Smooth muscle cell of bladder (primary cell): ENCODE measurements around the gene BAX. TPM values are rescaled to one million over a fixed set of nuclear protein-coding genes. Genes with fewer than 3 reads are reported as not detected.

Experiments
- total RNA-seq: library from RNA; depleted of rRNA; stranded (reverse); fragments of >200 nt; gene quantifications from 2 replicates; pipeline ENCODE4 v1.2.3, GENCODE V29; 2014

The BAX gene
- total RNA-seq, result 77.2 and 141 TPM in 2 replicates

GRCh38 chr19:48954595-48955307, at the start of gene BAX:
Gene BAX (plus strand): TSS chr19:48954875. CDS start chr19:48954929, 54 bp downstream.

GRCh38 chr19:48933382-48933932, 21.2 kb upstream of the BAX start, which contains the start of gene DHDH:
Gene DHDH (plus strand): TSS chr19:48933699. CDS start chr19:48933722, 23 bp downstream.

GRCh38 chr19:48965040-48965805, 10.5 kb downstream of the BAX start, which contains the start of gene FTL:
Gene FTL (plus strand): TSS chr19:48965309. CDS start chr19:48965508, 199 bp downstream.

GRCh38 chr19:48993175-48994034, 38.7 kb downstream of the BAX start, which contains the start of the genes GYS1 and RUVBL2:
Gene GYS1 (minus strand): TSS chr19:48993309. CDS start chr19:48993112, 197 bp downstream.
Gene RUVBL2 (plus strand): TSS chr19:48993887. CDS start chr19:48993912, 25 bp downstream.

Other genes starting within 250 kb of the BAX start
- gene MAMSTR, start 235.2 kb upstream of the BAX start, total RNA-seq, result 0.28 TPM in 2 replicates
- 1.3 and 2.3 TPM in 2 replicates for gene RASIP1, start 214.3 kb upstream of the BAX start, total RNA-seq
- gene IZUMO1, start 208.0 kb upstream of the BAX start, total RNA-seq, result not detected in 2 replicates
- 0.28 TPM in 2 replicates for gene FUT1, start 202.2 kb upstream of the BAX start, total RNA-seq
- 0.14 and 0.28 TPM in 2 replicates for gene FGF21, start 199.4 kb upstream of the BAX start, total RNA-seq
- 26.6 and 28.4 TPM in 2 replicates for gene BCAT2, start 143.8 kb upstream of the BAX start, total RNA-seq
- gene HSD17B14, start 118.4 kb upstream of the BAX start, total RNA-seq, result 6.8 and 7.3 TPM in 2 replicates
- 6.5 and 10.6 TPM in 2 replicates for gene PLEKHA4, start 86.3 kb upstream of the BAX start, total RNA-seq
- 51.6 and 53.1 TPM in 2 replicates for gene PPP1R15A, start 82.5 kb upstream of the BAX start, total RNA-seq
- gene TULP2, start 56.1 kb upstream of the BAX start, total RNA-seq, result 0.28 and 0.55 TPM in 2 replicates
- 117 and 149 TPM in 2 replicates for gene NUCB1, start 54.6 kb upstream of the BAX start, total RNA-seq
- 0.14 and 0.18 TPM in 2 replicates for gene DHDH, start 21.2 kb upstream of the BAX start, total RNA-seq
- 5,813 and 7,581 TPM in 2 replicates for gene FTL, start 10.4 kb downstream of the BAX start, total RNA-seq
- 29.0 and 45.9 TPM in 2 replicates for gene GYS1, start 38.4 kb downstream of the BAX start, total RNA-seq
- 201 and 206 TPM in 2 replicates for gene RUVBL2, start 39.0 kb downstream of the BAX start, total RNA-seq
- not detected in 2 replicates for gene LHB, start 62.2 kb downstream of the BAX start, total RNA-seq
- gene CGB3, start 69.5 kb downstream of the BAX start, total RNA-seq, result not detected in 2 replicates
- gene CGB2, start 77.0 kb downstream of the BAX start, total RNA-seq, result not detected in 2 replicates
- gene CGB1, start 82.0 kb downstream of the BAX start, total RNA-seq, result not detected in 2 replicates
- not detected in 2 replicates for gene CGB5, start 89.0 kb downstream of the BAX start, total RNA-seq
- gene CGB8, start 94.2 kb downstream of the BAX start, total RNA-seq, result not detected in 2 replicates
- 0.09 and 0.14 TPM in 2 replicates for gene CGB7, start 102.9 kb downstream of the BAX start, total RNA-seq
- not detected in 2 replicates for gene NTF4, start 109.9 kb downstream of the BAX start, total RNA-seq
- not detected in 2 replicates for gene KCNA7, start 117.8 kb downstream of the BAX start, total RNA-seq
- gene SNRNP70, start 130.6 kb downstream of the BAX start, total RNA-seq, result 106 and 162 TPM in 2 replicates
- gene LIN7B, start 159.5 kb downstream of the BAX start, total RNA-seq, result 8.9 and 11.0 TPM in 2 replicates
- gene C19orf73, start 164.3 kb downstream of the BAX start, total RNA-seq, result 0.28 and 0.83 TPM in 2 replicates
- gene PPFIA3, start 164.7 kb downstream of the BAX start, total RNA-seq, result 1.4 and 1.6 TPM in 2 replicates
- gene HRC, start 200.5 kb downstream of the BAX start, total RNA-seq, result 0.09 TPM in 1 of 2 replicates, not detected in the other
- 9.1 and 16.5 TPM in 2 replicates for gene TRPM4, start 202.9 kb downstream of the BAX start, total RNA-seq